ENCODE data around the gene GOLGA6C.
"Not testable (repeated sequence)": the region's sequence is repeated elsewhere in the genome, so short reads cannot be mapped to it uniquely, and the experiment has no call there.

Gene GOLGA6C

GRCh38 chr15:75319231-75319897, 61.2 kb downstream of the GOLGA6C start:
- DNase-seq (ENCODE audit: low read depth) = not testable (repeated sequence)

All from stimulated activated CD8-positive, alpha-beta memory T cell treated with anti-CD3 and anti-CD28 coated beads, Interleukin-4, amount 100 ng/mL, for 24 hours (primary cell).